T-cell (primary cell): ENCODE measurements around the gene SLC5A1. TPM values are rescaled to one million over a fixed set of nuclear protein-coding genes. Genes with fewer than 3 reads are reported as not detected.

Experiments used
- ATAC-seq, 4 experiments: fragments of 200-7000 bp in 3 of 4; fragments of 150-1000 bp in 1 of 4; cut with Tn5 transposase; replicated peaks in 1 of 4; 1 replicate in 3 of 4; 2 replicates in 1 of 4; pipeline ENCODE4 v1.10.0; 2021; ENCODE audit warnings: moderate library complexity in 3 of 4, mild to moderate bottlenecking in 2 of 4, moderate number of reproducible peaks in 1 of 4
- CTCF ChIA-PET, 2 donors: fragments of 300-600 bp; sonication (Branson Sonifier 250); formaldehyde crosslinking; loops; one replicate each; lab custom pipeline; 2022; ENCODE audit warnings: antibody characterized with exemption in 2 of 2; lab: Charles Lee
- POLR2A ChIA-PET, 2 donors: fragments of 300-600 bp; sonication (Branson Sonifier 250); formaldehyde crosslinking; loops; one replicate each; lab custom pipeline; 2022; ENCODE audit warnings: antibody characterized with exemption in 2 of 2; lab: Charles Lee
- DNase-seq, 35 experiments: peaks; one replicate each; pipeline versions ENCODE4 v3.0.0 to v3.0.0-alpha.2; 2013 to 2023
- H3K27ac ChIP-seq: one replicate; pipeline ENCODE4 v1.5.1; 2013; ENCODE audit warnings: low read length
- H3K27me3 ChIP-seq, 2 experiments: replicated peaks in 1 of 2; 1 replicate in 1 of 2; 2 replicates in 1 of 2; pipeline versions ENCODE4 v1.6.1 to v1.7.0; 2013; ENCODE audit warnings: low read length in 1 of 2, mixed read lengths in 1 of 2; ENCODE audit not compliant: control insufficient read depth in 2 of 2, insufficient read depth in 2 of 2; ENCODE audit errors: extremely low read depth in 1 of 2
- H3K36me3 ChIP-seq, 2 donors: 1 replicate in 1 of 2; 2 replicates in 1 of 2; pipeline versions ENCODE4 v1.6.1 to v1.7.0; 2013; ENCODE audit warnings: low read length in 1 of 2; ENCODE audit not compliant: control insufficient read depth in 2 of 2, insufficient read depth in 1 of 2; ENCODE audit errors: extremely low read depth in 1 of 2
- H3K4me1 ChIP-seq, 2 experiments: 1 replicate in 1 of 2; 2 replicates in 1 of 2; pipeline versions ENCODE4 v1.6.1 to v1.7.0; 2013; ENCODE audit warnings: low read length in 2 of 2, mixed read lengths in 1 of 2; ENCODE audit not compliant: insufficient read depth in 2 of 2, control insufficient read depth in 1 of 2; ENCODE audit errors: extremely low read depth in 1 of 2
- H3K4me3 ChIP-seq, 2 donors: 1 replicate in 1 of 2; 2 replicates in 1 of 2; pipeline versions ENCODE4 v1.5.1 to v1.7.0; 2013; ENCODE audit warnings: mild to moderate bottlenecking in 2 of 2, low read length in 1 of 2, moderate library complexity in 1 of 2; ENCODE audit not compliant: control insufficient read depth in 1 of 2; ENCODE audit errors: extremely low read depth in 1 of 2
- H3K9me3 ChIP-seq: 2 replicates; pipeline ENCODE4 v1.7.0; 2013
- H3K27ac Mint-ChIP-seq, 2 donors: one replicate each; pipeline ENCODE4 v1.8.0; 2020 to 2021; ENCODE audit warnings: mild to moderate bottlenecking in 2 of 2, mixed read lengths in 2 of 2
- H3K27me3 Mint-ChIP-seq, 2 donors: one replicate each; pipeline ENCODE4 v1.8.0; 2021 to 2022; ENCODE audit warnings: mixed read lengths in 2 of 2
- H3K36me3 Mint-ChIP-seq: one replicate; pipeline ENCODE4 v1.8.0; 2021; ENCODE audit warnings: mixed read lengths
- H3K4me1 Mint-ChIP-seq, 3 donors: one replicate each; pipeline ENCODE4 v1.8.0; 2020 to 2022; ENCODE audit warnings: mixed read lengths in 3 of 3, mild to moderate bottlenecking in 1 of 3
- H3K4me3 Mint-ChIP-seq, 3 donors: one replicate each; pipeline ENCODE4 v1.8.0; 2020 to 2022; ENCODE audit warnings: mild to moderate bottlenecking in 3 of 3, mixed read lengths in 3 of 3, moderate library complexity in 3 of 3
- H3K9me3 Mint-ChIP-seq, 3 donors: one replicate each; pipeline ENCODE4 v1.8.0; 2020 to 2022; ENCODE audit warnings: mixed read lengths in 3 of 3
- WGBS: methylation state at CpG from one replicate; pipeline ENCODE4 v1.1.5; 2013; ENCODE audit warnings: missing lambda C conversion rate; ENCODE audit not compliant: insufficient coverage; 5-methylcytosine and 5-hydroxymethylcytosine counted together
- total RNA-seq, 35 experiments: library from RNA in 6 of 35; stranded (reverse) in 6 of 35; fragments of 120-200 nt in 1 of 35; gene quantifications; one replicate each; pipeline versions ENCODE4 v1.2.1 to v1.2.4 and lab custom pipeline; 2013 to 2026

Gene SLC5A1
- total RNA-seq, 5 donors from 2014 or later (not counting 1 experiment from before 2014, with no cell fraction given), result not detected

DNA sequence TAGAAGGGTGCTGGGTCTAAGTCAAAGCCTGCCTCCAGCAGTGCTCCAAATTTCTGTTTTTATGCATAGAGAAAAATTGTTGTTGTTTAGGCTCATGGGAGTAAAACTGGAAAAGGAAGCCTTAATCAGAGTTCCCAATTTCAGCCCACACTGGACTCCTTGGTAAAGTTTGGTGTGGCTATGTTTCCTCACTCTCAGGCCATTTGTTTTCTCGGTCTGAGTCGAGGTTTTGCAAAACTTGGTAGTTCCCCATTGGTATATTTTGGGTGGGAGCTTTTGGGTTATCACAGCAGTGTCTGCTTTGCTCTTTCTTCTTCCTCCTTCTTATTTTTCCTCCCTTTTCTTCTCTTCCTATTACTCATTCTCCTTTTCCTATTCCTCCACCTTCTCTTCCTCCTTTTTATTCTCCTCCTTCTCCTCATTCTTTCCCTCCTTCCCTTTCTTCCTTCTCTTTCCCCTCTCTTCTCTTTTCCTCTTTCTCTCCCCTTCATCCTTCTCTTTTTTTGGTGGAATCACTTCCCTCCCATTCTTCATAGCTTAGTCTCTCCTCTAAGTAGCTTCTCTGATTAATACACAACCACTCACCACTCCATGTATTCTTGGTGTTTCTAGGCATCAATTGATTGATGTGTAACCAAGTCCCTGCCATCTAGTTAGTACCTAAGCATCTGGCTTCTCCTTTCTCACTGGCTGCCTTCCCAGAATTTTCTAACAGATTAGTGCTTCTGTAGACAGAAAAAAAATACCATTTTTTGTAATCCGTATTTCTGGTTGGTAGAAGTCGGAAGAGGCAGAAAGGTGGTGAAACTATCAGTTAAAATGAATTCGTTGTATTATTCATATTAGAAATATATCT is 10.1 kb downstream of the SLC5A1 start:
- H3K36me3 ChIP-seq, result no peaks in the 10 kb centered on the region
- Mint-ChIP-seq H3K4me3 (no peak overlapping the region), H3K9me3 (no peaks in the 10 kb centered on the region), H3K27me3 (peaks cover 6 to 8% of the 10 kb centered on the region in 2 donors), H3K4me1 (peaks cover 8 to 14% (median 14%) of the 10 kb centered on the region in 3 donors), H3K27ac (no peak overlapping the region), H3K36me3 (no peaks in the 10 kb centered on the region)
- H3K4me1 ChIP-seq, result no peaks in the 10 kb centered on the region
- ATAC-seq, result no peak
- no CpG with 5 or more reads among the region's 5 CpGs for WGBS
- CTCF ChIA-PET, result interaction anchor here in 1 of 2 donors (0.6 kb wide), 1 partner anchor 25 kb away, joined by 3 read pairs; no protein-coding TSS in a partner anchor
- POLR2A ChIA-PET, result interaction anchor here in 1 of 2 donors (0.9 kb wide), 1 partner anchor 10 kb away, joined by 6 read pairs; the partner anchor contains the start of gene SLC5A1
- no peaks in the 10 kb centered on the region for H3K9me3 ChIP-seq
- no peak overlapping the region for H3K4me3 ChIP-seq
- H3K27ac ChIP-seq, result no peak overlapping the region
- peaks cover 0 to 7% of the 10 kb centered on the region in 2 experiments for H3K27me3 ChIP-seq
- no peak for DNase-seq

DNA sequence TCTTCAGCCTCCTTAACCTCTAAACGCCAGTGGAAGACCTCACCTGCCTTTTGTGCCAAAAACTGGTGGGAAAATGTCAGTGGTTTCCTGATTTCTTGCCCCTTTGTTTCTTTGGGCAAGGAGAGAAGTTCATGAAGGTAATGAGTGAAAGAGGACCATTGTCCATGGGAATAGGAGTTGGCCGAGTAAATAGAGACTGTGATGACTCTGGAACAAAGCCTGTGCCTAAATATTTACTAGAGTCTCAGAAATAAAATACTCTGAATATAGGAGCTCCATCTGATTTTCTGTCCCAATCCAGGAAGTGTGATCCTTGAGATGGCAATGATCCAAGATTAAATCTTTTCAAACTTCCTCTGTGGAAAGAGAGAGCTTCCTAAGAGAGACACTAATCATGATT is 12.0 kb downstream of the SLC5A1 start:
- ChIA-PET POLR2A (no interaction called here), CTCF (no interaction called here)
- DNase-seq, result no peak
- Histone ChIP-seq H3K27ac (no peak overlapping the region), H3K4me1 (no peaks in the 10 kb centered on the region), H3K4me3 (no peak overlapping the region), H3K36me3 (no peaks in the 10 kb centered on the region), H3K9me3 (no peaks in the 10 kb centered on the region), H3K27me3 (peaks cover 0 to 7% of the 10 kb centered on the region in 2 experiments)
- no peak overlapping the region for H3K4me3 Mint-ChIP-seq
- no peak for ATAC-seq
- no peaks in the 10 kb centered on the region for H3K9me3 Mint-ChIP-seq
- peaks cover 9 to 12% of the 10 kb centered on the region in 2 donors for H3K27me3 Mint-ChIP-seq
- no peak overlapping the region for H3K27ac Mint-ChIP-seq
- H3K4me1 Mint-ChIP-seq, result peaks cover 8 to 14% (median 14%) of the 10 kb centered on the region in 3 donors
- no peaks in the 10 kb centered on the region for H3K36me3 Mint-ChIP-seq
- WGBS, result 60% methylated on average over 1 of the region's 2 CpGs

DNA sequence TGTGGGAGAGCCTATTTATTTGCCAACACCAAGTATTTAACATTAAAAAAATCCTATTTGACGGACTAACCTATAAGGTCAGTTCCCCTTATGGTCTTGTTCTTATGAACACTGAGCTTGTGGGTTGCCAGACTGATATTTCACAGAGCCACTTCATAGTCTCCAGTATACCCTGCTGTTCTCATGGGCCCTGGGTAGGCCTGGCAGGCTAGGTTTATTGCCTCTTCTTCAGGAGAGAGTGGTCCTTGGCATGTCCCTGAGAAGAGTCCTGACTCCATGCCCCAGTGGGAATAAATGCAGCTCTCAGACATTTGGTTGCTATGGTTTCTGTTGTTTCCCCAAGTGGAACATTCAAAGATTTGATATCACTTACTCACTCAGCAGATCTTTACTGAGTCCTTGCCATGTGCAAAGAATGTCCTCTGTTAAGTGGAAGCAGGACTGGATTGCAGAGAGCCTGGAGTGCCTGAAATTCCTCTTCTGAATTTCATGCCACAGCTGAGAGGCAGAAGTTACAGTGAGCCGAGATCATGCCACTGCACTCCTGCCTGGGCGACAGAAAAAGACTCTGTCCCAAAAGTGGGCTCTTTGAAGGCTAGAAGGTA is 15.7 kb downstream of the SLC5A1 start:
- no peak overlapping the region for H3K4me3 Mint-ChIP-seq
- H3K4me1 Mint-ChIP-seq, result no peaks in the 10 kb centered on the region
- Histone ChIP-seq H3K4me3 (no peak overlapping the region), H3K4me1 (no peaks in the 10 kb centered on the region), H3K27me3 (peaks cover 0 to 5% of the 10 kb centered on the region in 2 experiments), H3K27ac (no peak overlapping the region), H3K9me3 (no peaks in the 10 kb centered on the region), H3K36me3 (no peaks in the 10 kb centered on the region)
- H3K27me3 Mint-ChIP-seq, result peaks cover 7 to 20% of the 10 kb centered on the region in 2 donors
- H3K9me3 Mint-ChIP-seq, result peaks cover 0 to 4% (median 0%) of the 10 kb centered on the region in 3 donors
- ChIA-PET POLR2A (no interaction called here), CTCF (no interaction called here)
- DNase-seq (no peak), ATAC-seq (no peak)
- H3K27ac Mint-ChIP-seq, result no peak overlapping the region
- no peaks in the 10 kb centered on the region for H3K36me3 Mint-ChIP-seq
- 89% methylated on average over 3 of the region's 3 CpGs for WGBS

DNA sequence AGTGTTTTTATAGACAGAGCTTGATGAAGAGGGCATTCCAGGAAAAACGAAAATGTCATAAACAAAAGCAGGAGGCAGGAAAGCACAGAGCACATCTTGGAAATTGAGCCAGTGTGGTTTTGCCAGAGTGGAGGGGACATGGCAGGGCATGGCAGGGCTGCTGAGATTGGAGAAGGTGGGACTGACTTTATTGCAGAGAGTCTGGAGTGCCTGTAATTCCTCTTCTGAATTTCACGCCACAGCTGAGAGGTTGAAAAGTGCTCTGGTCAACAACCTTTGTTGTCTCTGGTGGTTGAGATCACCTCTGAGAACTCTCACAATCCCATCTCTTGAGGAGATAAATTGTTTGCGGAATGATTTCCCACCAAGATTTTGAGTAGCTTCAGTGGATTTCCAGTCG is 16.4 kb downstream of the SLC5A1 start:
- Histone ChIP-seq H3K9me3 (no peaks in the 10 kb centered on the region), H3K36me3 (no peaks in the 10 kb centered on the region), H3K4me1 (no peaks in the 10 kb centered on the region), H3K27me3 (peaks cover 0 to 5% of the 10 kb centered on the region in 2 experiments), H3K27ac (no peak overlapping the region), H3K4me3 (no peak overlapping the region)
- 42% methylated on average over 1 of the region's 4 CpGs for WGBS
- Mint-ChIP-seq H3K27ac (no peak overlapping the region), H3K4me3 (no peak overlapping the region), H3K36me3 (no peaks in the 10 kb centered on the region), H3K4me1 (no peaks in the 10 kb centered on the region), H3K9me3 (peaks cover 0 to 4% (median 0%) of the 10 kb centered on the region in 3 donors), H3K27me3 (peaks cover 7 to 20% of the 10 kb centered on the region in 2 donors)
- DNase-seq, result no peak
- ATAC-seq, result no peak
- POLR2A ChIA-PET, result no interaction called here
- CTCF ChIA-PET, result no interaction called here

DNA sequence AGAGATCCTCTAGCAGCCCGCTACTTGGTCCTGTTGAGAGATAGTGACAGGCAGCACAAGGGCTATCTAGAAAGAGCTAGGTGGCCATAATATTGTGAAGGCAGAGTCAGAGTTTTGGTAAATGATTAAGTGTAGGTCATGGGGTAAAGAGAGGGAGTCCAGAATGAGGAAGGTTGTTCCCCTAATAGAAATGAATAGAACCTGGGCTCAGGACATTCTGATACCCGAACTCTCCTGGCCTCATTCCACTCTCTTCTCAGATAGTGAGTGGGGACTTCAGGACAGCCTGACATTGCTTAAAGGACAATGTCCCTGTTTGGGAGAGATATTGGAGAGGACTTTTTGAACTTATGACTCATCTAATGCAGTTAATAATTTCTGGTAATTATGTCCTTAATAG is 20.6 kb downstream of the SLC5A1 start:
- Mint-ChIP-seq H3K27ac (no peak overlapping the region), H3K9me3 (peaks cover 0 to 4% (median 0%) of the 10 kb centered on the region in 3 donors), H3K4me1 (no peaks in the 10 kb centered on the region), H3K4me3 (no peak overlapping the region), H3K27me3 (peaks cover 17 to 30% of the 10 kb centered on the region in 2 donors), H3K36me3 (no peaks in the 10 kb centered on the region)
- H3K4me3 ChIP-seq, result no peak overlapping the region
- no peak for DNase-seq
- CTCF ChIA-PET, result no interaction called here
- no peak overlapping the region for H3K27ac ChIP-seq
- WGBS, result 50% methylated on average over 1 of the region's 2 CpGs
- POLR2A ChIA-PET, result no interaction called here
- peaks cover 0 to 15% of the 10 kb centered on the region in 2 experiments for H3K27me3 ChIP-seq
- H3K36me3 ChIP-seq, result no peaks in the 10 kb centered on the region
- no peak for ATAC-seq
- no peaks in the 10 kb centered on the region for H3K9me3 ChIP-seq
- H3K4me1 ChIP-seq, result no peaks in the 10 kb centered on the region

DNA sequence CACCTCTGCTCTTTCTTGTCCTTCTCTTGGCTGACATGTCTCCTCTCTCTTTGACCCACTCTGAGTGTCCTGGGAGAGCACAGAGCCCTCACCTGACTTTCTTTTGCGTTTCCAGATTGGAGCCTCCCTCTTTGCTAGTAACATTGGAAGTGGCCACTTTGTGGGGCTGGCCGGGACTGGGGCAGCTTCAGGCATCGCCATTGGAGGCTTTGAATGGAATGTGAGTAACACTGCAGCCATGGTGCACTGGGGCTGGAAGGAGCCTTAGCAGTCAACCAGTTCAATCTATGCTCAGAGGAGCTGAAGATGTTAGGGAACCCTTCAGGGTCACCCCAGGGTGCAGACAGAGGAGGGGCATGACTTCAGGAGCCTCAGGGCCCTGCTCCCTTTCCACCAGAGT is 23.8 kb downstream of the SLC5A1 start:
- DNase-seq (no peak), ATAC-seq (no peak)
- peaks cover 0 to 4% (median 0%) of the 10 kb centered on the region in 3 donors for H3K9me3 Mint-ChIP-seq
- Histone ChIP-seq H3K27ac (no peak overlapping the region), H3K4me3 (no peak overlapping the region), H3K27me3 (peaks cover 2 to 16% of the 10 kb centered on the region in 2 experiments), H3K36me3 (no peaks in the 10 kb centered on the region), H3K9me3 (no peaks in the 10 kb centered on the region), H3K4me1 (no peaks in the 10 kb centered on the region)
- 55% methylated on average over 3 of the region's 3 CpGs for WGBS
- POLR2A ChIA-PET, result no interaction called here
- CTCF ChIA-PET, result no interaction called here
- no peaks in the 10 kb centered on the region for H3K4me1 Mint-ChIP-seq
- no peak overlapping the region for H3K4me3 Mint-ChIP-seq
- H3K36me3 Mint-ChIP-seq, result no peaks in the 10 kb centered on the region
- peaks cover 10 to 22% of the 10 kb centered on the region in 2 donors for H3K27me3 Mint-ChIP-seq
- H3K27ac Mint-ChIP-seq, result no peak overlapping the region
